H9 (cell line): ENCODE measurements around the gene SLIT1. TPM values are rescaled to one million over a fixed set of nuclear protein-coding genes. Genes with fewer than 3 reads are reported as not detected.

Source experiments
- DNase-seq: peaks from one replicate; pipeline ENCODE4 v3.0.0-alpha.2; 2017
- H2AFZ ChIP-seq: one replicate; pipeline ENCODE4 v1.6.1; 2013; ENCODE audit warnings: mild to moderate bottlenecking, low read length, control low read depth, moderate library complexity
- H2AK5ac ChIP-seq: 2 replicates; pipeline ENCODE4 v1.6.1; 2013; ENCODE audit warnings: low read length, control low read depth, mixed read lengths; ENCODE audit not compliant: insufficient read length
- H2BK120ac ChIP-seq: one replicate; pipeline ENCODE4 v1.6.1; 2013; ENCODE audit warnings: low read depth, mild to moderate bottlenecking, low read length, control low read depth, inconsistent platforms; ENCODE audit not compliant: poor library complexity, severe bottlenecking
- H2BK12ac ChIP-seq: 2 replicates; pipeline ENCODE4 v1.6.1; 2013; ENCODE audit warnings: low read length, control low read depth, mixed read lengths, low read depth; ENCODE audit not compliant: insufficient read length
- H2BK15ac ChIP-seq: 2 replicates; pipeline ENCODE4 v1.6.1; 2013; ENCODE audit warnings: low read depth, low read length, control low read depth
- H2BK20ac ChIP-seq: one replicate; pipeline ENCODE4 v1.6.1; 2013; ENCODE audit warnings: low read depth, mild to moderate bottlenecking, low read length, control low read depth, inconsistent platforms; ENCODE audit not compliant: poor library complexity, severe bottlenecking
- H2BK5ac ChIP-seq: 2 replicates; pipeline ENCODE4 v1.6.1; 2013; ENCODE audit warnings: low read length, control low read depth, mixed read lengths; ENCODE audit not compliant: insufficient read length
- H3K14ac ChIP-seq: 2 replicates; pipeline ENCODE4 v1.6.1; 2013; ENCODE audit warnings: low read length, control low read depth; ENCODE audit not compliant: insufficient read depth
- H3K18ac ChIP-seq: 2 replicates; pipeline ENCODE4 v1.6.1; 2013; ENCODE audit warnings: low read depth, mild to moderate bottlenecking, mixed read lengths, low read length, control low read depth; ENCODE audit not compliant: insufficient read length
- H3K23ac ChIP-seq: 2 replicates; pipeline ENCODE4 v1.6.1; 2013; ENCODE audit warnings: low read length, control low read depth, mixed read lengths, low read depth; ENCODE audit not compliant: insufficient read length
- H3K23me2 ChIP-seq: 2 replicates; pipeline ENCODE4 v1.6.1; 2013; ENCODE audit warnings: low read depth, mild to moderate bottlenecking, mixed read lengths, low read length, control low read depth; ENCODE audit not compliant: insufficient read length, poor library complexity, severe bottlenecking
- H3K27ac ChIP-seq: 2 replicates; pipeline ENCODE4 v1.5.1; 2013; ENCODE audit warnings: low read length, control low read depth, mixed read lengths, low read depth; ENCODE audit not compliant: insufficient read length
- H3K27me3 ChIP-seq: 2 replicates; pipeline ENCODE4 v1.6.1; 2013; ENCODE audit warnings: low read length, control low read depth, inconsistent platforms; ENCODE audit not compliant: insufficient read depth
- H3K4ac ChIP-seq: 2 replicates; pipeline ENCODE4 v1.6.1; 2013; ENCODE audit warnings: low read depth, mild to moderate bottlenecking, control low read depth, inconsistent platforms, low read length, moderate library complexity
- H3K4me1 ChIP-seq: 2 replicates; pipeline ENCODE4 v1.6.1; 2013; ENCODE audit warnings: low read length, control low read depth, inconsistent platforms; ENCODE audit not compliant: insufficient read depth
- H3K4me2 ChIP-seq: 2 replicates; pipeline ENCODE4 v1.6.1; 2013; ENCODE audit warnings: low read length, control low read depth, mixed read lengths; ENCODE audit not compliant: insufficient read length, insufficient read depth
- H3K56ac ChIP-seq: 2 replicates; pipeline ENCODE4 v1.6.1; 2013; ENCODE audit warnings: low read depth, mild to moderate bottlenecking, mixed read lengths, low read length, control low read depth; ENCODE audit not compliant: insufficient read length
- H3K79me1 ChIP-seq: 2 replicates; pipeline ENCODE4 v1.6.1; 2013; ENCODE audit warnings: low read depth, mild to moderate bottlenecking, moderate library complexity, low read length, control low read depth, inconsistent platforms; ENCODE audit not compliant: insufficient read depth, poor library complexity, severe bottlenecking
- H3K79me2 ChIP-seq: 2 replicates; pipeline ENCODE4 v1.6.1; 2013; ENCODE audit warnings: low read length, control low read depth, inconsistent platforms; ENCODE audit not compliant: insufficient read depth
- H3K9ac ChIP-seq: 2 replicates; pipeline ENCODE4 v1.6.1; 2013; ENCODE audit warnings: low read length, control low read depth, mixed read lengths; ENCODE audit not compliant: insufficient read length; ENCODE audit errors: extremely low read depth
- H3K9me3 ChIP-seq: one replicate; pipeline ENCODE4 v1.6.1; 2013; ENCODE audit warnings: low read depth, low read length, inconsistent platforms; ENCODE audit not compliant: control insufficient read depth
- H3T11ph ChIP-seq: one replicate; pipeline ENCODE4 v1.6.1; 2013; ENCODE audit warnings: mild to moderate bottlenecking, low read length, control low read depth, inconsistent platforms
- H4K20me1 ChIP-seq: one replicate; pipeline ENCODE4 v1.6.1; 2013; ENCODE audit not compliant: control insufficient read depth, insufficient read length, insufficient read depth
- H4K5ac ChIP-seq: 2 replicates; pipeline ENCODE4 v1.6.1; 2013; ENCODE audit warnings: low read depth, mild to moderate bottlenecking, mixed read lengths, low read length, control low read depth; ENCODE audit not compliant: insufficient read length
- H4K8ac ChIP-seq: replicated peaks from 2 replicates; pipeline ENCODE4 v1.6.1; 2013; ENCODE audit warnings: low read length, control low read depth, mixed read lengths, low read depth; ENCODE audit not compliant: insufficient read length
- H4K91ac ChIP-seq: 2 replicates; pipeline ENCODE4 v1.6.1; 2013; ENCODE audit warnings: low read depth, mild to moderate bottlenecking, moderate library complexity, mixed read lengths, low read length, control low read depth; ENCODE audit not compliant: insufficient read length
- H3K27ac Mint-ChIP-seq, 3 experiments: 2 replicates in 2 of 3; 3 replicates in 1 of 3; pipeline ENCODE4 v1.8.0; 2020 to 2021; ENCODE audit warnings: mixed read lengths in 3 of 3, mild to moderate bottlenecking in 1 of 3, moderate library complexity in 1 of 3
- H3K27me3 Mint-ChIP-seq: 2 replicates; pipeline ENCODE4 v1.8.0; 2021; ENCODE audit warnings: low read depth, mild to moderate bottlenecking, moderate library complexity, mixed read lengths
- H3K36me3 Mint-ChIP-seq, 3 experiments: 2 replicates in 2 of 3; 3 replicates in 1 of 3; pipeline ENCODE4 v1.8.0; 2020 to 2021; ENCODE audit warnings: low read depth in 3 of 3, mixed read lengths in 3 of 3; ENCODE audit not compliant: insufficient read depth in 1 of 3
- H3K4me1 Mint-ChIP-seq, 2 experiments: 2 replicates each; pipeline ENCODE4 v1.8.0; 2020; ENCODE audit warnings: mixed read lengths in 2 of 2
- H3K4me3 Mint-ChIP-seq, 2 experiments: 2 replicates in 1 of 2; 3 replicates in 1 of 2; pipeline ENCODE4 v1.8.0; 2020 to 2021; ENCODE audit warnings: mild to moderate bottlenecking in 2 of 2, mixed read lengths in 2 of 2, moderate library complexity in 1 of 2
- H3K9me3 Mint-ChIP-seq, 2 experiments: 2 replicates in 1 of 2; 3 replicates in 1 of 2; pipeline ENCODE4 v1.8.0; 2020; ENCODE audit warnings: mild to moderate bottlenecking in 2 of 2, mixed read lengths in 2 of 2, moderate library complexity in 1 of 2
- WGBS: extraction: QIAGEN DNeasy Blood & Tissue Kit; methylation state at CpG from one replicate; pipeline ENCODE4 v1.1.7; 2013; ENCODE audit warnings: missing lambda C conversion rate, low lambda C conversion rate, mixed read lengths; ENCODE audit not compliant: insufficient read length; ENCODE audit errors: extremely low coverage; 5-methylcytosine and 5-hydroxymethylcytosine counted together
- total RNA-seq: library from RNA; stranded (reverse); gene quantifications from 2 replicates; pipeline ENCODE4 v1.2.1, GENCODE V29; 2021
- TF ChIP-seq, protein P1 (sequence below): fragments of 200-600 bp; sonication (generic); conservative IDR thresholded peaks from 3 replicates; pipeline ENCODE4 v1.8.0; 2021; ENCODE audit warnings: antibody characterized with exemption, mild to moderate bottlenecking

The SLIT1 gene
- total RNA-seq, 1 experiment from 2014 or later = 0.57 TPM

DNA sequence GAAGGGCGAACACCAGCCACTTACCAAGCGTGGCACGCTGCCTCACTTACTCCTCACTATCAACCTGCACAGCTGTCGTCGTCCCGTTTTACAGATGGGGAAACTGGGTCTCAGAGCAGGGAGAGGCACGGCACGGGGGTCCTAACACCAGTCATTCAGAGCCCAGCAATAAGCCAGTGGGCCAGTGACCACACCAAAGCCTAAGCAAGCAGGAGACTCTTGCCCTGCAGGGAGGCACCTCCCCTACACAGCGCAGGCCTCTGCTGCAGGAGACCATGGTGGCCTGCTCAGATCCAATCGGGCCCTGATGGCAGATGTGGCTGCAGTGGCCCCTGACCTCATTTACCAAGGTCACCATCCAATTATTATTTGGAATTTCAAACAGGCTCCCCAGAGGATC lies 4.8 kb downstream of the SLIT1 start:
- no CpG with 5 or more reads among the region's 10 CpGs for whole genome bisulfite sequencing
- no peak overlapping the region for H3K9ac ChIP-seq
- H2BK5ac ChIP-seq = no peak overlapping the region
- H3K23ac ChIP-seq = no peak overlapping the region
- no peak overlapping the region for H3K27ac Mint-ChIP-seq
- no peak overlapping the region for H3K27ac ChIP-seq
- H3K18ac ChIP-seq = no peak overlapping the region
- no peaks in the 10 kb centered on the region for H3K79me2 ChIP-seq
- H2AFZ ChIP-seq = no peak overlapping the region
- H3K56ac ChIP-seq = no peak overlapping the region
- no peak overlapping the region for H2BK12ac ChIP-seq
- DNase-seq = no peak
- H3K4me1 Mint-ChIP-seq = peaks cover 15 to 24% of the 10 kb centered on the region in 2 experiments
- peaks cover 62% of the 10 kb centered on the region for H3K27me3 Mint-ChIP-seq
- H3K4ac ChIP-seq = no peak overlapping the region
- H2AK5ac ChIP-seq = no peak overlapping the region
- H3T11ph ChIP-seq = no peak overlapping the region
- no peak overlapping the region for H2BK15ac ChIP-seq
- H4K91ac ChIP-seq = no peak overlapping the region
- H2BK120ac ChIP-seq = no peak overlapping the region
- H3K4me2 ChIP-seq = no peak overlapping the region
- H3K14ac ChIP-seq = no peak overlapping the region
- H4K5ac ChIP-seq = no peak overlapping the region
- no peaks in the 10 kb centered on the region for H3K79me1 ChIP-seq
- H3K9me3 ChIP-seq = no peaks in the 10 kb centered on the region
- peaks cover 15% of the 10 kb centered on the region for H3K23me2 ChIP-seq
- H3K36me3 Mint-ChIP-seq = no peaks in the 10 kb centered on the region; a peak in 2 of 7 replicates
- TF ChIP-seq, protein P1, sequence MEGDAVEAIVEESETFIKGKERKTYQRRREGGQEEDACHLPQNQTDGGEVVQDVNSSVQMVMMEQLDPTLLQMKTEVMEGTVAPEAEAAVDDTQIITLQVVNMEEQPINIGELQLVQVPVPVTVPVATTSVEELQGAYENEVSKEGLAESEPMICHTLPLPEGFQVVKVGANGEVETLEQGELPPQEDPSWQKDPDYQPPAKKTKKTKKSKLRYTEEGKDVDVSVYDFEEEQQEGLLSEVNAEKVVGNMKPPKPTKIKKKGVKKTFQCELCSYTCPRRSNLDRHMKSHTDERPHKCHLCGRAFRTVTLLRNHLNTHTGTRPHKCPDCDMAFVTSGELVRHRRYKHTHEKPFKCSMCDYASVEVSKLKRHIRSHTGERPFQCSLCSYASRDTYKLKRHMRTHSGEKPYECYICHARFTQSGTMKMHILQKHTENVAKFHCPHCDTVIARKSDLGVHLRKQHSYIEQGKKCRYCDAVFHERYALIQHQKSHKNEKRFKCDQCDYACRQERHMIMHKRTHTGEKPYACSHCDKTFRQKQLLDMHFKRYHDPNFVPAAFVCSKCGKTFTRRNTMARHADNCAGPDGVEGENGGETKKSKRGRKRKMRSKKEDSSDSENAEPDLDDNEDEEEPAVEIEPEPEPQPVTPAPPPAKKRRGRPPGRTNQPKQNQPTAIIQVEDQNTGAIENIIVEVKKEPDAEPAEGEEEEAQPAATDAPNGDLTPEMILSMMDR = no peak
- no peaks in the 10 kb centered on the region for H3K9me3 Mint-ChIP-seq
- peaks cover 26% of the 10 kb centered on the region for H3K27me3 ChIP-seq
- no peaks in the 10 kb centered on the region for H4K20me1 ChIP-seq
- no peak overlapping the region for H2BK20ac ChIP-seq
- H3K4me1 ChIP-seq = no peaks in the 10 kb centered on the region; the same call in 1 of the 2 replicates
- H4K8ac ChIP-seq = no peak overlapping the region
- H3K4me3 Mint-ChIP-seq = no peak overlapping the region
